A673 (cell line): ENCODE data around the gene HRH3.

Experiments used
- EZH2 ChIP-seq: fragments of 200-600 bp; sonication (generic); IDR thresholded peaks from 2 replicates; pipeline ENCODE4 v1.6.1; 2017; ENCODE audit warnings: borderline replicate concordance, low read depth, mild to moderate bottlenecking, mixed read lengths, antibody characterized with exemption, low read length; ENCODE audit not compliant: poor library complexity, severe bottlenecking
- TF ChIP-seq, protein P1 (sequence below): fragments of 300-800, 200-600 bp; sonication (generic); conservative IDR thresholded peaks from 2 replicates; pipeline ENCODE4 v1.5.1; 2017; ENCODE audit warnings: low read depth, mild to moderate bottlenecking, antibody characterized with exemption, low read length, moderate library complexity, mixed read lengths

DNA sequence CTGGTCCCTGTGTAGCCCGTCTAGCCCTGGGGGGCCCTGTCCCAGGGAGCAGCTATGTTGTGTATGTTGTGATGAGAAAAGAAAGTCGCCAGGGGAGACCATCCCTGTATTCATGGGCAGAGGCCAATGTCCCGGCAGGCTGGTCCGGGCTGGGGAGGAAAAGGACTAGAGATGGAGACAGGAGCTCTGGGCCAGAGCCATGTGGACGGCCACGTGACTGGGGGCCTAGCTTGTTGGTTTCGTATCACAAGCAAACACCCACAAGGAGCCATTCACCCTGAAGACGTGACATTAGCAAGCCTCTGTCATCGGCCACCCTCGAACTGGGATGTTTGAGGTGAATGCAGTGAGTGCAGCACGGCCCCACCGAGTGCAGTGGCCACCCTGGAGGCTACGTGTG, 2.9 kb upstream of the HRH3 start:
- no peak for TF ChIP-seq EZH2
- TF ChIP-seq, protein P1, sequence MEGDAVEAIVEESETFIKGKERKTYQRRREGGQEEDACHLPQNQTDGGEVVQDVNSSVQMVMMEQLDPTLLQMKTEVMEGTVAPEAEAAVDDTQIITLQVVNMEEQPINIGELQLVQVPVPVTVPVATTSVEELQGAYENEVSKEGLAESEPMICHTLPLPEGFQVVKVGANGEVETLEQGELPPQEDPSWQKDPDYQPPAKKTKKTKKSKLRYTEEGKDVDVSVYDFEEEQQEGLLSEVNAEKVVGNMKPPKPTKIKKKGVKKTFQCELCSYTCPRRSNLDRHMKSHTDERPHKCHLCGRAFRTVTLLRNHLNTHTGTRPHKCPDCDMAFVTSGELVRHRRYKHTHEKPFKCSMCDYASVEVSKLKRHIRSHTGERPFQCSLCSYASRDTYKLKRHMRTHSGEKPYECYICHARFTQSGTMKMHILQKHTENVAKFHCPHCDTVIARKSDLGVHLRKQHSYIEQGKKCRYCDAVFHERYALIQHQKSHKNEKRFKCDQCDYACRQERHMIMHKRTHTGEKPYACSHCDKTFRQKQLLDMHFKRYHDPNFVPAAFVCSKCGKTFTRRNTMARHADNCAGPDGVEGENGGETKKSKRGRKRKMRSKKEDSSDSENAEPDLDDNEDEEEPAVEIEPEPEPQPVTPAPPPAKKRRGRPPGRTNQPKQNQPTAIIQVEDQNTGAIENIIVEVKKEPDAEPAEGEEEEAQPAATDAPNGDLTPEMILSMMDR, result no peak
